GM20000 (cell line): ENCODE results near the gene TNRC6B.
A peak's percentile ranks its signal among the peaks of the same experiment; 100 is the strongest.
"Not testable (repeated sequence)": the region's sequence is repeated elsewhere in the genome, so short reads cannot be mapped to it uniquely, and the experiment has no call there.

Experiments used
- DNase-seq: peaks from one replicate; pipeline ENCODE4 v3.0.0; 2012; ENCODE audit warnings: low spot score
- TF ChIP-seq, protein P1 (sequence below): IDR thresholded peaks from 2 replicates; pipeline ENCODE4 v1.5.1; 2012; ENCODE audit warnings: mild to moderate bottlenecking, control low read depth; ENCODE audit errors: extremely low read depth, missing control alignments

Gene TNRC6B

DNA sequence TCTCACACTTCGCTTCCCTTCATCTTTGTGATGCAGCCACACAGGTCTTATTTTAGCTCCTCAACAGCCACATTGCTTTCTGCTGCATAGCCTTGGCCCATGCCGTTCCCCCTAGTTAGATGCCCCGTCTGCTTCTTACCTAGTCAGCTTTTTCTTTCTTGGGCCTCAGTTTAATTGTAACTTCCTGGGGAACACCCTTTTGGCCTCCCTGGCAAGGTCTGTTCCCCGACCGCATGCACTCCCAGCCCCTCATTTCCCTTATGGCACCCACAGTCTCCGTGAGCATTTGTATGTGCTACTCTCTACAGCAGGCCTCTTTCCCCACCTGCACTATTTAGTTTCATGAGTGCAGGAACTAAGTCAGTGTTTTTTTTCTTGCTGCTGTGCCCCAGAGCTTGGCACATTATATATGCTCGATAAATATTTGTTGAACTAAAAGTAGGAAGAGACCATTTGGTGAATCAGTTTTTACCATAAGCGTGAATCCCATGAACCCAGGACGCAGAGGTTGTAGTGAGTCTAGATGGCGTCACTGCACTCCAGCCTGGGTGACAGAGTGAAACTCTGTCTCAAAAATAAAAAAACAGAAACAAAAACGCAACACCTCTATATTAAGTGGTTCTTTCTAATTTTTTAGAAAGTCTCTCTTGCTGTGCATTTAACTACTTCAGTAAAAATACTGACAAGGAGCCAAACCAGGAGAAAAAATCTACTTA lies 38.5 kb downstream of the TNRC6B start:
- peak; percentile 45 for DNase-seq
- TF ChIP-seq, protein P1, sequence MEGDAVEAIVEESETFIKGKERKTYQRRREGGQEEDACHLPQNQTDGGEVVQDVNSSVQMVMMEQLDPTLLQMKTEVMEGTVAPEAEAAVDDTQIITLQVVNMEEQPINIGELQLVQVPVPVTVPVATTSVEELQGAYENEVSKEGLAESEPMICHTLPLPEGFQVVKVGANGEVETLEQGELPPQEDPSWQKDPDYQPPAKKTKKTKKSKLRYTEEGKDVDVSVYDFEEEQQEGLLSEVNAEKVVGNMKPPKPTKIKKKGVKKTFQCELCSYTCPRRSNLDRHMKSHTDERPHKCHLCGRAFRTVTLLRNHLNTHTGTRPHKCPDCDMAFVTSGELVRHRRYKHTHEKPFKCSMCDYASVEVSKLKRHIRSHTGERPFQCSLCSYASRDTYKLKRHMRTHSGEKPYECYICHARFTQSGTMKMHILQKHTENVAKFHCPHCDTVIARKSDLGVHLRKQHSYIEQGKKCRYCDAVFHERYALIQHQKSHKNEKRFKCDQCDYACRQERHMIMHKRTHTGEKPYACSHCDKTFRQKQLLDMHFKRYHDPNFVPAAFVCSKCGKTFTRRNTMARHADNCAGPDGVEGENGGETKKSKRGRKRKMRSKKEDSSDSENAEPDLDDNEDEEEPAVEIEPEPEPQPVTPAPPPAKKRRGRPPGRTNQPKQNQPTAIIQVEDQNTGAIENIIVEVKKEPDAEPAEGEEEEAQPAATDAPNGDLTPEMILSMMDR, result no peak

- TF ChIP-seq, protein P1, result no peak
- no peak for DNase-seq
Measured at GRCh38 chr22:40218152-40218551, 40.4 kb downstream of the TNRC6B start.

GRCh38 chr22:40218723-40219294 lies 41.1 kb downstream of the TNRC6B start:
- TF ChIP-seq, protein P1, result no peak
- no peak for DNase-seq

GRCh38 chr22:40220316-40221054 lies 42.8 kb downstream of the TNRC6B start:
- TF ChIP-seq, protein P1, result no peak
- DNase-seq, result no peak

DNA sequence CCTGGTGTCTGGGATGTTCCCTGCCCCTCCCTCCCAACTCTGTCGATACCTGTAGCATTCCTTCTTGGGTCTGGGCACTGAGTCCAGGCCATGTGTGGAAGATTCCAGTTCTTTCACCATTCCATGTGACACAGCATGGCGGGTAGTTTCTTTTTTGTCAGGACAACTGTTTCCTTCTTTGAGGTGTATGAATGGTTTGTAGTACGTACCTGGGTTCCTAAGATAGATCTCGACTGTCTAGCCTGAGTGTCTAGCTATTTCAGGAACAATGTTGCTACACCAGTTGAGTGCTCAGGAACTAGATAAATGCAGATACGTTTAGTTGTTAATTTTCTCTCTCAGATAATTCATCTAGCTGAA lies 43.3 kb downstream of the TNRC6B start:
- no peak for DNase-seq

DNA sequence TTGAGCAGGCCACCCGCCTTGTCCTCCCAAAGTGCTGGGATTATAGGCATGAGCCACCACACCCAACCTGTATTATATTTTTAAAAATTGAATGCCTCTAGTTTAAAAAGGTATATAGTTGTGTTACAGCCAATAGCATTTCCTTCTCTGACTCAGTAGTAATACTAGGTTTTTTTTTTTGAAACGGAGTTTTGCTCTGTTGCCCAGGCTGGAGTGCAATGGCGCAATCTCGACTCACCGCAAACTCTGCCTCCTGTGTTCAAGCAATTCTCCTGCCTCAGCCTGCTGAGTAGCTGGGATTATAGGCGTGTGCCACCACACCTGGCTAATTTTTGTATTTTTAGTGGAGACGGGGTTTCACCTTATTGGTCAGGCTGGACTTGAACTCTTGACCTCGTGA lies 45.3 kb downstream of the TNRC6B start:
- not testable (repeated sequence) for DNase-seq

More for the DNA sequence above, 43.3 kb downstream of the TNRC6B start:
- TF ChIP-seq, protein P1, result no peak

DNA sequence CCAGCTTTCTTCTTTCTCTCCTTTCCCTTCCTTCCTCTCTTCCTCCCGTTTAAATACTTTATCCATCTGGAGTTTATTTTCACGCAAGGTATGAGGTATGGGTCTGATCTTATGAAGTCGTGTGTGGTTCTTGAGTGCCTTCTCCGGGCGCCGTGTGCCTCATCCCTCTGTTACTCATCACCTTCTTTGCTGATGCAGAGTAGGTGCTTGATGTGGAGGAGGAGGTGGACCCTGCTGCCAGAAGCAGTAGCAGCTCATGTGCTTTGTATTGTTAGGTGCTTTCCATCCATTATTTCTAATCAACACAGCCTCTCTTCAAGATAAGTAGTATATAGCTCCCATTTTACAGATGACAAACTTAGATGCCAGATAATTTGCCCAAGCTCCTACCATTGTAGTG lies 47.0 kb downstream of the TNRC6B start:
- DNase-seq, result no peak
- TF ChIP-seq, protein P1, result no peak

GRCh38 chr22:40226620-40227019 lies 48.9 kb downstream of the TNRC6B start:
- TF ChIP-seq, protein P1, result no peak
- no peak for DNase-seq
